HL-60 (cell line): Measurements from ENCODE around the gene TGIF2.

Experiments used
- DNase-seq, 2 experiments: peaks; one replicate each; pipeline ENCODE4 v3.0.0-alpha.2; 2010 to 2020; ENCODE audit warnings: low read depth in 1 of 2, low spot score in 1 of 2
- H3K27ac ChIP-seq: fragments of 250-450 bp; sonication (Bioruptor Pico); replicated peaks from 2 replicates; pipeline ENCODE4 v1.5.1; 2020; ENCODE audit warnings: mild to moderate bottlenecking, moderate library complexity
- H3K27me3 ChIP-seq: fragments of 250-450 bp; sonication (Bioruptor Pico); 2 replicates; pipeline ENCODE4 v1.5.1; 2021; ENCODE audit warnings: mild to moderate bottlenecking, moderate library complexity; ENCODE audit not compliant: insufficient read depth, poor library complexity, severe bottlenecking
- H3K4me3 ChIP-seq: replicated peaks from 2 replicates; pipeline ENCODE4 v1.5.1; 2011; ENCODE audit warnings: mild to moderate bottlenecking, control low read depth, low read length; ENCODE audit not compliant: insufficient read depth
- CTCF ChIP-seq: IDR thresholded peaks from one replicate; pipeline ENCODE4 v1.5.1; 2011; ENCODE audit warnings: low read length, control low read depth, inconsistent platforms; ENCODE audit not compliant: insufficient read depth
- GABPA ChIP-seq: IDR thresholded peaks from 2 replicates; pipeline ENCODE4 v1.6.1; 2012; ENCODE audit warnings: low read depth
- POLR2AphosphoS5 ChIP-seq: IDR thresholded peaks from 2 replicates; pipeline ENCODE4 v1.6.1; 2012; ENCODE audit warnings: low read depth
- REST ChIP-seq: IDR thresholded peaks from 2 replicates; pipeline ENCODE4 v1.6.1; 2012; ENCODE audit warnings: low read depth; ENCODE audit not compliant: insufficient replicate concordance
- SPI1 ChIP-seq: IDR thresholded peaks from 2 replicates; pipeline ENCODE4 v1.6.1; 2012; ENCODE audit warnings: low read depth, mild to moderate bottlenecking, borderline replicate concordance

Gene TGIF2

GRCh38 chr20:36582322-36582721 lies 8.9 kb downstream of the TGIF2 start:
- TF ChIP-seq GABPA = no peak
- TF ChIP-seq SPI1 = no peak
- TF ChIP-seq CTCF = no peak
- no peak for DNase-seq
- Histone ChIP-seq H3K27me3 (no peaks in the 10 kb centered on the region), H3K4me3 (no peak overlapping the region), H3K27ac (no peak overlapping the region)

DNA sequence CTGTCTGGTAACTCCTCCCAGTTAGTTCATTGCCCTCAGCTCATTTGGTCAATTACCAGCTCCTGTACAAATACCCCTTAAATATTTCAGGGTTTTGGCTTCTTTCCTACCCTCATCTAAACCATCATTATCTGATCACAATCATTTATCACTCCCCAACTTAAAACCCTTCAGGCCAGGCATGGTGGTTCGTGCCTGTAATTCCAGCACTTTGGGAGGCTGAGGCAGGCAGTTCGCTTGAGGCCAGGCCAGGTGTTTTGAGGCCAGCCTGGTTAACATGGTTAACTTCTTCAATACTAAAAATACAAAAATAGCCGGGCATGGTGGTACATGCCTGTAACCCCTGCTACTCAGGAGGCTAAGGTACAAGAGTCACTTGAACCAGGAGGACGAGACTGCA lies 9.4 kb downstream of the TGIF2 start:
- no peaks in the 10 kb centered on the region for H3K27me3 ChIP-seq
- TF ChIP-seq GABPA (no peak), REST (no peak)
- no peak overlapping the region for H3K27ac ChIP-seq
- DNase-seq = no peak
- no peak overlapping the region for H3K4me3 ChIP-seq

DNA sequence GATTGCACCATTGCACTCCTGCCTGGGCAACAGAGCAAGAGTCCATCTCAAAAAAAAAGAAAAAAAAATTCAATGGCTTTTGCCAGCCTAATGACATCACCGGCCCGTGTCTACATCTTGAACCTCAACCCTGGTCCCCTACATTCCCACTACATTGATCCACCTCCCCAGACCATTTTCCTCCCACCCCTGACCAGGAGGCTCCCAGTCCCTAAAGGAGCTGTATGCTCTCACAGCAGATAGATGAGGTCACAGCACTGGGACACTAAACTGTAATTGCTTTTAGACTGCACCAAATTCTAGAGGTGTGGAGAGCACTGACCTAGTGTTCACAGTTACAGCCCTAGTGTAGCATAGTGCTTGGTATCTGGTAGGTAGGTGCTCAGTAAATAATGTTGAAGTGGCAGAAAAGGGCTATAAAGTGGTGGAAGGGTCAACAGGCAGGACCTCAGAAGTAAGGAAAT lies 10.7 kb downstream of the TGIF2 start:
- Histone ChIP-seq H3K27ac (no peak overlapping the region), H3K4me3 (no peak overlapping the region), H3K27me3 (no peaks in the 10 kb centered on the region)
- no peak for DNase-seq
- TF ChIP-seq SPI1 = no peak
- no peak for TF ChIP-seq REST
- no peak for TF ChIP-seq POLR2AphosphoS5
- TF ChIP-seq GABPA = no peak
- TF ChIP-seq CTCF = no peak

DNA sequence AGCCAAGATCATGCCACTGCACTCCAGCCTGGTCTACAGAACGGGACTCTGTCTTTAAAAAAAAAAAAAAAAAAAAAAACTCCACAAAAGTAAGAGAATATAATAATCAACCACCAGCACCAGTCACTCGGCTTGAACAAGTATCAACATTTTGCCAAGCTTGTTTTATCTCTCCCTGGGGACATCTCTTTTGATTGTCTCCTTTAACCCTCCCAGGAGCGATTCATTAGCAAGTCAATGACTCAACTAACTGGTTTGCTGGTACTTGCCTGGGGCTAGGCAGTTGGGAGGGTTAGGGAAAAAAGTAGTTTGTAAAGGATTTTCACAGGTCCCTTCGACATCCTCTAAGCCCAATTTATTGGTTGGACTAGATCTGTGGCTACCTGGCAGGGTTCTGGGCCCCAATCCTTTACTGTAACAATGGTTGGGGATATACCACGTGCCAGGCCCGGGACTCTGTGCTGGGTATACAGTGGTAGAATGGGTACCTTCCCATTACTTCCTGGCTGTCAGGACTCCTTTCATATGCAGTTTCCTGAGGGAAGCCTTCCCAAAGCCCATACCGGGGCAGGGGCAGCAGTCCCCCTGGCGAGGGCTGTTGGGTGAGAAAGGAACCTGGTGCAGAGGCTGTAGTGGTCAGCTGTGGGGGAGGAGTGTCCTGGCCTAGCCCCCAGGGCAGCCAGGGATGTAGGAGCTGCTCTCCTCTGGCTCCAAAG lies 12.2 kb downstream of the TGIF2 start:
- no peak overlapping the region for H3K4me3 ChIP-seq
- no peak for DNase-seq
- TF ChIP-seq POLR2AphosphoS5 (no peak), REST (no peak), GABPA (no peak), CTCF (no peak), SPI1 (no peak)
- H3K27ac ChIP-seq = no peak overlapping the region
- no peaks in the 10 kb centered on the region for H3K27me3 ChIP-seq
